ENCODE results near the gene PIK3AP1. TPM values are rescaled to one million over a fixed set of nuclear protein-coding genes. Genes with fewer than 3 reads are reported as not detected.
A peak's percentile ranks its signal among the peaks of the same experiment; 100 is the strongest.
"Not testable (repeated sequence)": the region's sequence is repeated elsewhere in the genome, so short reads cannot be mapped to it uniquely, and the experiment has no call there.

Gene PIK3AP1
- total RNA-seq, 1 experiment from 2014 or later: 3.7 TPM

DNA sequence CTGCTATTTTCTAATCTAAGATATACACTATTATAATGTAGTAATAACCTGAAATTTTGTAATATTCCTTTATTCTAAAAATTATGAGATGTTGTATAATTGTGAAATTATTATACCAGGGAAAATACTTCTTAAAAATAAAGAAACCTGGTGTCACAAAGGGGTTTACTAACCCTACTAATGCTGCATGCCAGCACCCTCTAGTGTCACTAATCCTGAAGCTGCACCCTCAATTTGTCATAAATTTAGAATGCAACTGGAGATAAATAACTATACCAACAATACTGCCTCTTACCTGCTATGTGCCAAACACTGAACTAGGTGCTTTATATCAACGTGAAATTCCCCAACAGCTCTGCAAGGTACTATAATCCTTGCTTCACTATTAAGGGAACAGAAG is 164.3 kb downstream of the PIK3AP1 start:
- TF ChIP-seq, protein P1, sequence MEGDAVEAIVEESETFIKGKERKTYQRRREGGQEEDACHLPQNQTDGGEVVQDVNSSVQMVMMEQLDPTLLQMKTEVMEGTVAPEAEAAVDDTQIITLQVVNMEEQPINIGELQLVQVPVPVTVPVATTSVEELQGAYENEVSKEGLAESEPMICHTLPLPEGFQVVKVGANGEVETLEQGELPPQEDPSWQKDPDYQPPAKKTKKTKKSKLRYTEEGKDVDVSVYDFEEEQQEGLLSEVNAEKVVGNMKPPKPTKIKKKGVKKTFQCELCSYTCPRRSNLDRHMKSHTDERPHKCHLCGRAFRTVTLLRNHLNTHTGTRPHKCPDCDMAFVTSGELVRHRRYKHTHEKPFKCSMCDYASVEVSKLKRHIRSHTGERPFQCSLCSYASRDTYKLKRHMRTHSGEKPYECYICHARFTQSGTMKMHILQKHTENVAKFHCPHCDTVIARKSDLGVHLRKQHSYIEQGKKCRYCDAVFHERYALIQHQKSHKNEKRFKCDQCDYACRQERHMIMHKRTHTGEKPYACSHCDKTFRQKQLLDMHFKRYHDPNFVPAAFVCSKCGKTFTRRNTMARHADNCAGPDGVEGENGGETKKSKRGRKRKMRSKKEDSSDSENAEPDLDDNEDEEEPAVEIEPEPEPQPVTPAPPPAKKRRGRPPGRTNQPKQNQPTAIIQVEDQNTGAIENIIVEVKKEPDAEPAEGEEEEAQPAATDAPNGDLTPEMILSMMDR (conservative IDR thresholded peaks at IDR 0.05; ENCODE audit: low read depth, low read length): peak; percentile 57
- TF ChIP-seq EZH2 (IDR thresholded peaks at IDR 0.05; ENCODE audit: low read length, unreplicated experiment): no peak
- TF ChIP-seq EZH2phosphoT487 (IDR thresholded peaks at IDR 0.05; ENCODE audit: borderline replicate concordance, low read length): no peak
- Histone ChIP-seq H3F3A (ENCODE audit: low read length, unreplicated experiment) (no peaks in the 10 kb centered on the region), H4K20me1 (ENCODE audit: low read length) (peaks cover 6% of the 10 kb centered on the region; the same call in 1 of the 2 replicates), H3K36me3 (ENCODE audit: low read depth, low read length) (peaks cover 11% of the 10 kb centered on the region; the same call in 1 of the 2 replicates), H3K4me2 (ENCODE audit: low read length) (no peak overlapping the region), H3K79me2 (ENCODE audit: low read length) (no peaks in the 10 kb centered on the region), H3K9ac (ENCODE audit: low read length) (no peak overlapping the region), H3K9me2 (replicated peaks; ENCODE audit: low read length) (no peaks in the 10 kb centered on the region), H3K4me1 (ENCODE audit: insufficient read depth, low read length) (peaks cover 4% of the 10 kb centered on the region; the same call in 1 of the 2 replicates), H2AFZ (ENCODE audit: low read length) (no peak overlapping the region), H3K9me3 (ENCODE audit: low read length) (no peaks in the 10 kb centered on the region), H3K27me3 (ENCODE audit: low read length) (no peaks in the 10 kb centered on the region), H3K27ac (ENCODE audit: low read length) (no peak overlapping the region), H3K4me3 (ENCODE audit: low read length) (no peak overlapping the region)
- no TSS peak for BruUV-seq (replicated peaks)
- CTCF ChIA-PET: no interaction called here
- POLR2A ChIA-PET (ENCODE audit: unreplicated experiment): interaction anchor here (0.6 kb wide), 1 partner anchor 132 kb away, joined by 3 read pairs; no protein-coding TSS in a partner anchor
- DNase-seq (peak; percentile 28), ATAC-seq (no peak)
- intact Hi-C loops (cut with micrococcal nuclease): no loop called here

DNA sequence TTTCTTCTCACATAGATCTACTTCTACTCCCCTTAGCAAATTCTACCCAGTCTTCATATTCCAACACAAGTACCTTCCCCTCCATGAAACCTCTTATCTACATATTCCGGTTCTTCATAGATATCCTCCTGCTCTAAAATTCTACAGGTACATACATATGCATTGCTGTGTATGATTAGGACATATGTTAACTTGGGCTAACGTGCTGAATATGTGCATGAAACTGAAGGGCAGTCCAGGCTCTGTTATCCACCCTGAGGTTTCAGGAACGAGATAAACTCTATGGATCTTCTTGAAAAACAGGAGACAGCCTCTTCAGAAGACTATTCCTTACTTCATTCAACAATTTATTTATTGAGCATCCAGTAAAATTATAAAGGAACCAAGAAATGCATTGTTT is 165.0 kb downstream of the PIK3AP1 start:
- no peak for ATAC-seq
- intact Hi-C loops (cut with micrococcal nuclease): no loop called here

DNA sequence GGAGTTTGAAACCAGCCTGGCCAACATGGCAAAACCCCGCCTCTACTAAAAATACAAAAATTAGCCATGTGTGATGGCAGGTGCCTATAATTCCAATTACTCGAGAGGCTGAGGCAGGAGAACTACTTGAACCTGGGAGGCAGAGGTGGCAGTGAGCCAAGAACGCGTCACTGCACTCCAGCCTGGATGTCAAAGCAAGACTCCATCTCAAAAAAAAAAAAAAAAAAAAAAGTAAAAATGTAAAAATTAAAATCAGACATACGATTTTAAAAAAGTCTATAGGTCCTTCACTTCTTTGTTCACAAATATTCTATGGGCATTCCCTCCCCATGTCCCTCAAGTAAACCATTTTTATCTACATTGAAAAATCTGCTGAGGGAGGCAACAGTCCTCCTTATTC is 171.7 kb downstream of the PIK3AP1 start:
- ATAC-seq (no peak), DNase-seq (no peak)
- Histone ChIP-seq H3K9ac (ENCODE audit: low read length) (no peak overlapping the region), H2AFZ (ENCODE audit: low read length) (no peak overlapping the region), H3K27ac (ENCODE audit: low read length) (no peak overlapping the region), H3K4me3 (ENCODE audit: low read length) (no peak overlapping the region), H3K4me2 (ENCODE audit: low read length) (no peak overlapping the region), H3K9me3 (ENCODE audit: low read length) (no peaks in the 10 kb centered on the region), H4K20me1 (ENCODE audit: low read length) (no peaks in the 10 kb centered on the region), H3K9me2 (replicated peaks; ENCODE audit: low read length) (no peaks in the 10 kb centered on the region), H3K27me3 (ENCODE audit: low read length) (no peaks in the 10 kb centered on the region), H3K4me1 (ENCODE audit: insufficient read depth, low read length) (no peaks in the 10 kb centered on the region), H3K79me2 (ENCODE audit: low read length) (no peaks in the 10 kb centered on the region), H3F3A (ENCODE audit: low read length, unreplicated experiment) (no peaks in the 10 kb centered on the region), H3K36me3 (ENCODE audit: low read depth, low read length) (peaks cover 13% of the 10 kb centered on the region)
- no peak for TF ChIP-seq EZH2 (IDR thresholded peaks at IDR 0.05; ENCODE audit: low read length, unreplicated experiment)
- no peak for TF ChIP-seq EZH2phosphoT487 (IDR thresholded peaks at IDR 0.05; ENCODE audit: borderline replicate concordance, low read length)
- TF ChIP-seq, protein P1 (conservative IDR thresholded peaks at IDR 0.05; ENCODE audit: low read depth, low read length): no peak
- no TSS peak for BruUV-seq (replicated peaks)
- intact Hi-C loops (cut with micrococcal nuclease): no loop called here
- ChIA-PET POLR2A (ENCODE audit: unreplicated experiment) (no interaction called here), CTCF (no interaction called here)

More for the DNA sequence above, 165.0 kb downstream of the PIK3AP1 start:
- peaks cover 6% of the 10 kb centered on the region; the same call in 1 of the 2 replicates for H4K20me1 ChIP-seq (ENCODE audit: low read length)
- no TSS peak for BruUV-seq (replicated peaks)
- H3K27ac ChIP-seq (ENCODE audit: low read length): no peak overlapping the region
- H3K79me2 ChIP-seq (ENCODE audit: low read length): no peaks in the 10 kb centered on the region
- H3K4me2 ChIP-seq (ENCODE audit: low read length): no peak overlapping the region
- no peaks in the 10 kb centered on the region for H3K9me2 ChIP-seq (replicated peaks; ENCODE audit: low read length)
- TF ChIP-seq, protein P1 (conservative IDR thresholded peaks at IDR 0.05; ENCODE audit: low read depth, low read length): no peak
- TF ChIP-seq EZH2 (IDR thresholded peaks at IDR 0.05; ENCODE audit: low read length, unreplicated experiment) (no peak), EZH2phosphoT487 (IDR thresholded peaks at IDR 0.05; ENCODE audit: borderline replicate concordance, low read length) (no peak)
- H3K27me3 ChIP-seq (ENCODE audit: low read length): no peaks in the 10 kb centered on the region
- POLR2A ChIA-PET (ENCODE audit: unreplicated experiment): no interaction called here
- no peaks in the 10 kb centered on the region for H3K9me3 ChIP-seq (ENCODE audit: low read length)
- DNase-seq: no peak
- no peak overlapping the region for H2AFZ ChIP-seq (ENCODE audit: low read length)
- no peaks in the 10 kb centered on the region for H3F3A ChIP-seq (ENCODE audit: low read length, unreplicated experiment)
- H3K9ac ChIP-seq (ENCODE audit: low read length): no peak overlapping the region
- H3K4me3 ChIP-seq (ENCODE audit: low read length): no peak overlapping the region
- no peaks in the 10 kb centered on the region for H3K4me1 ChIP-seq (ENCODE audit: insufficient read depth, low read length)
- CTCF ChIA-PET: no interaction called here
- H3K36me3 ChIP-seq (ENCODE audit: low read depth, low read length): peaks cover 11% of the 10 kb centered on the region; the same call in 1 of the 2 replicates

DNA sequence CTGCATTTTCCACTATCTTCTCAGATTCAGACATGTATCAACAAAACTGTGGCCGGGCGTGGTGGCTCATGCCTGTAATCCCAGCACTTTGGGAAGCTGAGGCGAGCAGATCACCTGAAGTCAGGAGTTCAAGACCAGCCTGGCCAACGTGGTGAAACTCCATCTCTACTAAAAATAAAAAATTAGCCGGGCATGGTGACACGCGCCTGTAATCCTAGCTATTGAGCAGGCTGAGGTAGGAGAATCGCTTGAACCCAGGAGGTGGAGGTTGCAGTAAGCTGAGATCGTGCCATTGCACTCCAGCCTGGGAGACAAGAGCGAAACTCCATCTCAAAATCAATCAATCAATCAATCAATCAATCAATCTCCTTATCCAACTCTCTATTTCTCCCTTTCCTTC is 174.8 kb downstream of the PIK3AP1 start:
- H3K4me2 ChIP-seq (ENCODE audit: low read length); ATAC-seq; H3K9ac ChIP-seq (ENCODE audit: low read length); H3K27ac ChIP-seq (ENCODE audit: low read length); H3K9me2 ChIP-seq (replicated peaks; ENCODE audit: low read length); H3K9me3 ChIP-seq (ENCODE audit: low read length); H3K4me1 ChIP-seq (ENCODE audit: insufficient read depth, low read length); intact Hi-C loops (cut with micrococcal nuclease); H3K27me3 ChIP-seq (ENCODE audit: low read length); BruUV-seq (replicated peaks); CTCF ChIA-PET; H4K20me1 ChIP-seq (ENCODE audit: low read length); H3K4me3 ChIP-seq (ENCODE audit: low read length); DNase-seq; H3K79me2 ChIP-seq (ENCODE audit: low read length); H3F3A ChIP-seq (ENCODE audit: low read length, unreplicated experiment); POLR2A ChIA-PET (ENCODE audit: unreplicated experiment); H2AFZ ChIP-seq (ENCODE audit: low read length): not testable (repeated sequence)
- peaks cover 13% of the 10 kb centered on the region for H3K36me3 ChIP-seq (ENCODE audit: low read depth, low read length)

Measured in PC-3 (cell line).